ENCODE measurements around the gene SCNN1B.
"Not testable (repeated sequence)": the region's sequence is repeated elsewhere in the genome, so short reads cannot be mapped to it uniquely, and the experiment has no call there.

Gene SCNN1B

GRCh38 chr16:23400447-23400846, 98.3 kb downstream of the SCNN1B start:
- in situ Hi-C loops (cut with HindIII; ENCODE audit: low sequenced_read_pairs): not testable (repeated sequence)

GRCh38 chr16:23401139-23401538, 99.0 kb downstream of the SCNN1B start:
- in situ Hi-C loops (cut with HindIII; ENCODE audit: low sequenced_read_pairs): no loop called here

- in situ Hi-C loops (cut with HindIII; ENCODE audit: low sequenced_read_pairs): no loop called here
Measured at GRCh38 chr16:23402100-23402499, 100.0 kb downstream of the SCNN1B start.

- in situ Hi-C loops (cut with HindIII; ENCODE audit: low sequenced_read_pairs): no loop called here
Measured at GRCh38 chr16:23403547-23403946, 101.4 kb downstream of the SCNN1B start.

GRCh38 chr16:23406024-23406423, 103.9 kb downstream of the SCNN1B start:
- in situ Hi-C loops (cut with HindIII; ENCODE audit: low sequenced_read_pairs): no loop called here

GRCh38 chr16:23406546-23407240, 104.6 kb downstream of the SCNN1B start:
- in situ Hi-C loops (cut with HindIII; ENCODE audit: low sequenced_read_pairs): no loop called here

- in situ Hi-C loops (cut with HindIII; ENCODE audit: low sequenced_read_pairs): no loop called here
Measured at GRCh38 chr16:23407436-23408127, 105.5 kb downstream of the SCNN1B start.

GRCh38 chr16:23408242-23408822, 106.2 kb downstream of the SCNN1B start:
- in situ Hi-C loops (cut with HindIII; ENCODE audit: low sequenced_read_pairs): no loop called here

- in situ Hi-C loops (cut with HindIII; ENCODE audit: low sequenced_read_pairs): no loop called here
Measured at GRCh38 chr16:23408823-23409298, 106.8 kb downstream of the SCNN1B start.

- in situ Hi-C loops (cut with HindIII; ENCODE audit: low sequenced_read_pairs): no loop called here
Measured at GRCh38 chr16:23409522-23409921, 107.4 kb downstream of the SCNN1B start.

- in situ Hi-C loops (cut with HindIII; ENCODE audit: low sequenced_read_pairs): no loop called here
Measured at GRCh38 chr16:23410176-23410575, 108.1 kb downstream of the SCNN1B start.

- in situ Hi-C loops (cut with HindIII; ENCODE audit: low sequenced_read_pairs): no loop called here
Measured at GRCh38 chr16:23414731-23415130, 112.6 kb downstream of the SCNN1B start.

- in situ Hi-C loops (cut with HindIII; ENCODE audit: low sequenced_read_pairs): no loop called here
Measured at GRCh38 chr16:23416816-23417215, 114.7 kb downstream of the SCNN1B start.

GRCh38 chr16:23420011-23420410, 117.9 kb downstream of the SCNN1B start:
- in situ Hi-C loops (cut with HindIII; ENCODE audit: low sequenced_read_pairs): loop anchor here (5.0 kb wide), 1 partner anchor 33 kb away; no protein-coding TSS in a partner anchor

- in situ Hi-C loops (cut with HindIII; ENCODE audit: low sequenced_read_pairs): loop anchor here (5.0 kb wide), 1 partner anchor 36 kb away; no protein-coding TSS in a partner anchor
Measured at GRCh38 chr16:23423496-23424049, 121.5 kb downstream of the SCNN1B start.

GRCh38 chr16:23424292-23424958, 122.3 kb downstream of the SCNN1B start:
- in situ Hi-C loops (cut with HindIII; ENCODE audit: low sequenced_read_pairs): loop anchor here (5.0 kb wide), 1 partner anchor 37 kb away; no protein-coding TSS in a partner anchor

- in situ Hi-C loops (cut with HindIII; ENCODE audit: low sequenced_read_pairs): loop anchor here (25.0 kb wide), 1 partner anchor 241 kb away; the partner anchor contains the start of gene SCNN1G
Measured at GRCh38 chr16:23428351-23428750, 126.2 kb downstream of the SCNN1B start.
